Thyroid gland (tissue), 4 donors: ENCODE data around the gene MRPS27.

Source experiments
- POLR2A ChIP-seq, 2 donors: fragments of 450-650 bp; IDR thresholded peaks; one replicate each; pipeline ENCODE4 v1.6.1; 2017; ENCODE audit warnings: antibody characterized with exemption in 2 of 2, mild to moderate bottlenecking in 2 of 2, moderate library complexity in 1 of 2
- TF ChIP-seq, protein P1 (sequence below), 6 experiments: fragments of 200-600 bp in 3 of 6; fragments of 450-650 bp in 3 of 6; sonication (generic) in 3 of 6; IDR thresholded peaks; one replicate each; pipeline ENCODE4 v1.5.1; 2016 to 2019; ENCODE audit warnings: antibody characterized with exemption in 6 of 6, mild to moderate bottlenecking in 2 of 6, inconsistent platforms in 1 of 6, moderate library complexity in 1 of 6

DNA sequence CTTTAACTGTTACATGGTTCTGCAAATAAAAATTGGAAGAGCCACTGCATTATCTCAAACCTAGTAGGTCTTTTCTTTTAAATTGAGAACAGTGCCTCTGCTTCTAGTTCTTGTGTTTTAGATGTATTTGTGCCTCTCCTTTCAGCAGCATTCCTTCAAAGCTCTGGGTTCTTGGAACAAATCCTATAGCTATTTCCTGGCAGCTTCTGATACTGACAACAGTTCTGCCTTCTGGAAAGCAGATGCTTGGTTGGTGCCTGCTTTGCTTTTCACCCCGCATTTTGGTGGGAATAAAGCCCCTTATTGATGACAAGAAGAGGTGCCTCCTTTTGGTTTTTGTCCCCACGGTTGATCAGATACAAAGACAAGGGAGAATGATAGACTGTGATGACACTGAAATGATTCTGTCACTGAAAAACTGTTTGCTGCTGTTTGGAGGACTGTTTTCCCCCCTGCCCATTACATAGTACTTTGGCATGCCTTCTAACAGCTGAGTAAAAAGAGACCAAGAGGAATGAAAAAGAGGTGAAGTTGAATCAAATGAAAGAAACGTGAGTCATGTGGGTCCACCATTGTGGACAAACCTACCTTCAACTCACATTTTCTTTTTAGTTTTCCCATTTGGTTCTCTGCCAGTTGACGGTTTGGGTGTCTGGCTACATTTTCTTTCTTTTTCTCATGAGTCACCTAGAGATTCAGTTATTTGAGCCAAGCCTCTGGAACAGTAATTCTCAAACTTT is 5.7 kb upstream of the MRPS27 start:
- TF ChIP-seq, protein P1, sequence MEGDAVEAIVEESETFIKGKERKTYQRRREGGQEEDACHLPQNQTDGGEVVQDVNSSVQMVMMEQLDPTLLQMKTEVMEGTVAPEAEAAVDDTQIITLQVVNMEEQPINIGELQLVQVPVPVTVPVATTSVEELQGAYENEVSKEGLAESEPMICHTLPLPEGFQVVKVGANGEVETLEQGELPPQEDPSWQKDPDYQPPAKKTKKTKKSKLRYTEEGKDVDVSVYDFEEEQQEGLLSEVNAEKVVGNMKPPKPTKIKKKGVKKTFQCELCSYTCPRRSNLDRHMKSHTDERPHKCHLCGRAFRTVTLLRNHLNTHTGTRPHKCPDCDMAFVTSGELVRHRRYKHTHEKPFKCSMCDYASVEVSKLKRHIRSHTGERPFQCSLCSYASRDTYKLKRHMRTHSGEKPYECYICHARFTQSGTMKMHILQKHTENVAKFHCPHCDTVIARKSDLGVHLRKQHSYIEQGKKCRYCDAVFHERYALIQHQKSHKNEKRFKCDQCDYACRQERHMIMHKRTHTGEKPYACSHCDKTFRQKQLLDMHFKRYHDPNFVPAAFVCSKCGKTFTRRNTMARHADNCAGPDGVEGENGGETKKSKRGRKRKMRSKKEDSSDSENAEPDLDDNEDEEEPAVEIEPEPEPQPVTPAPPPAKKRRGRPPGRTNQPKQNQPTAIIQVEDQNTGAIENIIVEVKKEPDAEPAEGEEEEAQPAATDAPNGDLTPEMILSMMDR (IDR thresholded peaks at IDR 0.05) = no peak
- TF ChIP-seq POLR2A (IDR thresholded peaks at IDR 0.05) = no peak
